Mesenchymal stem cell (in vitro differentiated cells and primary cell): ENCODE data around the gene KRT76. TPM values are rescaled to one million over a fixed set of nuclear protein-coding genes. Genes with fewer than 3 reads are reported as not detected.

Experiments used
- DNase-seq: peaks from one replicate; pipeline ENCODE4 v3.0.0-alpha.2; 2013
- H2AFZ ChIP-seq: one replicate; pipeline ENCODE4 v1.6.1; 2013; ENCODE audit warnings: low read depth, mild to moderate bottlenecking, control low read depth, inconsistent platforms, low read length, moderate library complexity
- H2AK5ac ChIP-seq: 2 replicates; pipeline ENCODE4 v1.6.1; 2013; ENCODE audit warnings: low read length, moderate library complexity, mild to moderate bottlenecking, inconsistent platforms; ENCODE audit not compliant: severe bottlenecking
- H2BK120ac ChIP-seq: one replicate; pipeline ENCODE4 v1.6.1; 2013; ENCODE audit warnings: low read depth, mild to moderate bottlenecking, inconsistent platforms, low read length, moderate library complexity
- H2BK12ac ChIP-seq, 2 experiments: one replicate each; pipeline ENCODE4 v1.6.1; 2013; ENCODE audit warnings: inconsistent platforms in 2 of 2, low read length in 2 of 2, mild to moderate bottlenecking in 2 of 2, moderate library complexity in 2 of 2, control low read depth in 1 of 2
- H2BK15ac ChIP-seq: one replicate; pipeline ENCODE4 v1.6.1; 2013; ENCODE audit warnings: mild to moderate bottlenecking, low read depth, inconsistent platforms; ENCODE audit not compliant: poor library complexity, severe bottlenecking
- H2BK5ac ChIP-seq: 2 replicates; pipeline ENCODE4 v1.6.1; 2013; ENCODE audit warnings: low read depth, mild to moderate bottlenecking, low read length, control low read depth, inconsistent platforms; ENCODE audit not compliant: poor library complexity, severe bottlenecking
- H3K14ac ChIP-seq, 2 experiments: one replicate each; pipeline ENCODE4 v1.6.1; 2013; ENCODE audit warnings: inconsistent platforms in 2 of 2, low read length in 2 of 2, control low read depth in 1 of 2, mild to moderate bottlenecking in 1 of 2, moderate library complexity in 1 of 2
- H3K18ac ChIP-seq, 2 experiments: one replicate each; pipeline ENCODE4 v1.6.1; 2013; ENCODE audit warnings: inconsistent platforms in 2 of 2, low read length in 2 of 2, control low read depth in 1 of 2, low read depth in 1 of 2, mild to moderate bottlenecking in 1 of 2
- H3K23ac ChIP-seq, 2 experiments: one replicate each; pipeline ENCODE4 v1.6.1; 2013; ENCODE audit warnings: inconsistent platforms in 2 of 2, low read length in 2 of 2, mild to moderate bottlenecking in 2 of 2, moderate library complexity in 2 of 2, control low read depth in 1 of 2
- H3K27ac ChIP-seq: 2 replicates; pipeline ENCODE4 v1.5.1; 2013; ENCODE audit warnings: mild to moderate bottlenecking, moderate library complexity, low read length, control low read depth, inconsistent platforms; ENCODE audit not compliant: poor library complexity, severe bottlenecking
- H3K27me3 ChIP-seq, 2 experiments: 2 replicates each; pipeline versions ENCODE4 v1.6.1 to v1.7.0; 2013; ENCODE audit warnings: low read length in 2 of 2, mild to moderate bottlenecking in 2 of 2, moderate library complexity in 2 of 2, control low read depth in 1 of 2, inconsistent platforms in 1 of 2; ENCODE audit not compliant: control insufficient read depth in 1 of 2, insufficient read depth in 1 of 2
- H3K36me3 ChIP-seq, 2 experiments: 2 replicates each; pipeline versions ENCODE4 v1.6.1 to v1.7.0; 2013; ENCODE audit warnings: low read length in 2 of 2, control low read depth in 1 of 2, inconsistent platforms in 1 of 2, low read depth in 1 of 2, mild to moderate bottlenecking in 1 of 2; ENCODE audit not compliant: insufficient read depth in 2 of 2, control insufficient read depth in 1 of 2
- H3K4ac ChIP-seq, 2 experiments: one replicate each; pipeline ENCODE4 v1.6.1; 2013; ENCODE audit warnings: inconsistent platforms in 2 of 2, low read length in 2 of 2, mild to moderate bottlenecking in 2 of 2, moderate library complexity in 2 of 2, control low read depth in 1 of 2, low read depth in 1 of 2
- H3K4me1 ChIP-seq: 2 replicates; pipeline ENCODE4 v1.6.1; 2013; ENCODE audit warnings: low read depth, low read length, control low read depth; ENCODE audit not compliant: control insufficient read depth, insufficient read depth
- H3K4me2 ChIP-seq: 2 replicates; pipeline ENCODE4 v1.6.1; 2013; ENCODE audit warnings: low read length, mild to moderate bottlenecking, inconsistent platforms; ENCODE audit not compliant: poor library complexity, severe bottlenecking
- H3K4me3 ChIP-seq, 2 experiments: 2 replicates each; pipeline versions ENCODE4 v1.5.1 to v1.7.0; 2013; ENCODE audit warnings: low read length in 2 of 2, mild to moderate bottlenecking in 2 of 2, control low read depth in 1 of 2, low read depth in 1 of 2; ENCODE audit not compliant: insufficient read depth in 1 of 2
- H3K79me1 ChIP-seq: replicated peaks from 2 replicates; pipeline ENCODE4 v1.6.1; 2013; ENCODE audit warnings: mild to moderate bottlenecking, control low read depth, low read length, inconsistent platforms; ENCODE audit not compliant: poor library complexity, severe bottlenecking
- H3K9ac ChIP-seq: 2 replicates; pipeline ENCODE4 v1.7.0; 2013; ENCODE audit warnings: mild to moderate bottlenecking, low read length, moderate library complexity
- H3K9me3 ChIP-seq: 2 replicates; pipeline ENCODE4 v1.7.0; 2013; ENCODE audit warnings: mild to moderate bottlenecking, low read length; ENCODE audit not compliant: control insufficient read depth
- H4K8ac ChIP-seq: one replicate; pipeline ENCODE4 v1.6.1; 2013; ENCODE audit warnings: inconsistent platforms, mild to moderate bottlenecking, low read length, moderate library complexity
- H4K91ac ChIP-seq: one replicate; pipeline ENCODE4 v1.6.1; 2013; ENCODE audit warnings: mild to moderate bottlenecking, low read length, inconsistent platforms
- WGBS: methylation state at CpG from one replicate; pipeline ENCODE4 v1.1.7; 2013; ENCODE audit warnings: mixed read lengths; 5-methylcytosine and 5-hydroxymethylcytosine counted together
- polyA plus RNA-seq, 2 experiments: library from polyadenylated mRNA; stranded (reverse); fragments of 200-250 nt; gene quantifications; one replicate each; pipeline ENCODE4 v1.2.3, GENCODE V29; 2013

The KRT76 gene
- not detected for polyA plus RNA-seq (2013, experiment 1 of 2)
- polyA plus RNA-seq (2013, experiment 2 of 2) = not detected

DNA sequence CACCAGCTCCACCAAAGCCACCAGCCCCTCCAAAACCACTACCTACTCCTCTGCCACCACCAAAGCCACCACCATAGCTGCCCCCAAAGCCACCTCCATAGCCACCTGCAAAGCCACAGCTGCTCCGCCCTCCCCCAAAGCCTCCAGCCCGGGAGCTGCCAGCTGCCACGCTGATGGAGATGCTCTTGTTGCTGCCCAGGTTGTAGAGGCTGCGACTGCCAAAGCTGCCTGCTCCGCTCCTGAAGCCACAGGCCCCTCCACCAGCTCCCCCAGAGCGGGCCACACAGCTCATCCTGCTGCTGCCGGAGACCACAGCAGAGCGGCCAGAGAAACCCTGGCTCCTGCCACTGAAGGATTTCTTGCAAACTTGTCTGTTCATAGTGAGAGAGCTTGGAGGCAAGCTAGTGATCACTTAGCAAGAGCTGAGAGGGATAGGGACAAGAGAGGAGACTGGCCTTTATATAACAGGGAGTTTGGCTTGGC, at the start of gene KRT76:
Gene KRT76, minus strand, starts transcription at position 433 of the 483 bp plus-strand sequence. Its CDS starts 54 bp downstream, at position 379.
- Histone ChIP-seq H2BK12ac (no peak within 1 kb of the TSS), H2BK15ac (no peak within 1 kb of the TSS), H4K8ac (no peak within 1 kb of the TSS), H3K23ac (no peak within 1 kb of the TSS), H2AFZ (no peak within 1 kb of the TSS), H3K79me1 (no peaks in the 10 kb centered on the region), H3K14ac (peak within 1 kb of the TSS in 1 of 2 experiments; percentile 16), H4K91ac (no peak within 1 kb of the TSS), H3K9ac (no peak within 1 kb of the TSS), H2BK120ac (no peak within 1 kb of the TSS), H3K27me3 (peaks cover 65 to 94% of the 10 kb centered on the region in 2 experiments), H2BK5ac (no peak within 1 kb of the TSS), H3K36me3 (no peaks in the 10 kb centered on the region), H3K18ac (no peak within 1 kb of the TSS), H2AK5ac (no peak within 1 kb of the TSS), H3K9me3 (no peaks in the 10 kb centered on the region), H3K4ac (no peak within 1 kb of the TSS), H3K4me2 (no peak within 1 kb of the TSS), H3K4me3 (no peak within 1 kb of the TSS), H3K27ac (no peak within 1 kb of the TSS), H3K4me1 (no peaks in the 10 kb centered on the region)
- WGBS = 88% methylated on average over 8 of the region's 8 CpGs
- DNase-seq = no peak

DNA sequence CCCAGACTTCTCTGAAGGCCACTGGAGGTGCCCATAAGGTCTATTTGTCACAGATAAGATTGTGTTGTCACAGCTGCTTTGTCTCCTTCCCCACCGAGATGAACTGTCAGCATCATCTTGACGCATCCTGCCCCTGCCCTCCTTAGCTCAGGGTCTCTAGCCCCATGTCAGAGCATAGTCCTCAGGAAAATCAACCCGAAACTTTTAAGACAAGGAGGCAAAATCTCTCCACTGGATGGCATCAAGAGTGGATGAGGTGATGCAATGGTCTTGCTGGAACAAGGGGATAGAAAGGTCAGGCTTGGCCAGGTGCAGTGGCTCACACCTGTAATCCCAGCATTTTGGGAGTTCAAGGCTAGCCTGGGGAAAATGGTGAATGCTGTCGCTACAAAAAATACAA, 48.8 kb upstream of the KRT76 start:
- Histone ChIP-seq H2BK12ac (no peak overlapping the region), H3K79me1 (no peaks in the 10 kb centered on the region), H4K91ac (no peak overlapping the region), H3K18ac (no peak overlapping the region), H2AFZ (no peak overlapping the region), H3K4ac (no peak overlapping the region), H3K9ac (no peak overlapping the region), H3K9me3 (no peaks in the 10 kb centered on the region), H3K4me1 (peaks cover 12% of the 10 kb centered on the region), H2AK5ac (peak overlapping the region; percentile 6), H3K14ac (no peak overlapping the region), H3K4me2 (no peak overlapping the region), H4K8ac (no peak overlapping the region), H2BK15ac (no peak overlapping the region), H2BK5ac (no peak overlapping the region), H3K4me3 (no peak overlapping the region), H3K36me3 (no peaks in the 10 kb centered on the region), H3K27me3 (peaks cover 4 to 37% of the 10 kb centered on the region in 2 experiments), H3K27ac (no peak overlapping the region), H3K23ac (no peak overlapping the region), H2BK120ac (no peak overlapping the region)
- DNase-seq = no peak
- 88% methylated on average over 4 of the region's 4 CpGs for WGBS

DNA sequence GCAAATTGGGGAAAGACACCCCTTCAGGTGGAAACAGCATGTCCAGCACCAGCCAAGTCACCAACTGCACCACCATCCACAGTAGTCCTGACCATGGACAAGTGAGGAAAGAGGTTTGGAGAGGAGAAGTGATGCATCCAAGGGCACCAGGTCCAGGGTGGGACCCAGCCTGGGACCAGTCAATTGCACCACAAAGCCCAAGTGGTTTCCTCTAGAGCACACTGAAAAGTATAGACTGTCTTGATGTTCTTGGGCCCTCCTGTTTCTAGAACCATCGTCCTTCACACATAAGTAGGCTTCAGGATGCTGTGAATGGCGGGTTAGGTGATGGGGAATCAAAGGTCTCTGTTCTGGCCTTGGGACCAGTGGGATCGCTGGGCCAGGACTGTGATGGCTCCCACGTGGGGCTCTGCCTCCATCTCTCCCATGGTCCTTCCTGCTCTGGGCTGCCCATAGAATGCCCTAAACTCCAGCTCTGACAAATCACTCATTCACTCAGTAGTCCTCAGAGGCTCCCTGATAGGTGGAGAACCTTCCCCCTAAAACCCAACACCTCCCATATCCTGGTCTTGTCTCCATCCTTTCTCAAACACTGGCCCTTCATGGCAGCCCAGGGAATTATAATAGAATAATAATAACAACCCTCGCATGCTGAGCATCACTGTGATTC, 47.7 kb upstream of the KRT76 start:
- no peak overlapping the region for H3K9ac ChIP-seq
- H3K9me3 ChIP-seq = no peaks in the 10 kb centered on the region
- no peak for DNase-seq

DNA sequence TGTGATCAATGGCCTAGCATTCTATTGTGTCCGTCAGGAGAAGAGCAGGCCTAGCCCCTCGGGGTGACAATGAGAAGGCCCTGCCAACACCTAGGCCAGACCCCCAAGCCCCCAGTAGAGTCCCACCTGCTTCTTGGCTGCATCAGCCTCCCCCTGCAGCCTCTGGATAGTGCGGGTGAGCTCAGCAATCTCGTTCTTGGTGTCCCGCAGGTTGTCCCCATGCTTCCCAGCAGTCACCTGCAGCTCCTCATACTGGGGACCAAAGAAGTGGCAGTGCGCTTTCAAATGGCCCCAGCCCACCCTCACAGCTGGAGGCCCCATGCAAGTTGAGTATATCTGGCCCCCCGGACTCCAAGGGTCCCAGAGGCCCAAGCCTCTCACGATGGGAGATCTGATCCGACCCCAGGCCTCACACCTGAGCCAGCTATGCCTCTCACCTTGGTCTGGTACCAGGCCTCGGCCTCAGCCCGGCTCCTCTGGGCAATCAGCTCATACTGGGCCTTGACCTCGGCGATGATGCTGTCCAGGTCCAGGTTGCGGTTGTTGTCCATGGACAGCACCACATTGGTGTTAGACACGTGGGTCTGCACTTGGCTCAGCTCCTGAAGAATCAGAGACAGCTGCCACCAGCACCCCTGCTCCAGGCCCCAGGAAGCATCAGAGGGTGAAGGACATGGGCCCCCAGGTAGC, 46.8 kb upstream of the KRT76 start:
- Histone ChIP-seq H3K9ac (no peak overlapping the region), H2BK5ac (no peak overlapping the region), H3K4me1 (peaks cover 12% of the 10 kb centered on the region), H2BK120ac (no peak overlapping the region), H3K27ac (no peak overlapping the region), H2AFZ (no peak overlapping the region), H3K14ac (no peak overlapping the region), H3K27me3 (peaks cover 13 to 55% of the 10 kb centered on the region in 2 experiments), H2BK12ac (no peak overlapping the region), H3K4me3 (no peak overlapping the region), H3K4ac (no peak overlapping the region), H3K18ac (no peak overlapping the region), H3K23ac (no peak overlapping the region), H3K79me1 (no peaks in the 10 kb centered on the region), H4K8ac (no peak overlapping the region), H2BK15ac (no peak overlapping the region), H4K91ac (no peak overlapping the region), H3K4me2 (no peak overlapping the region), H2AK5ac (no peak overlapping the region), H3K9me3 (no peaks in the 10 kb centered on the region), H3K36me3 (no peaks in the 10 kb centered on the region)
- DNase-seq = no peak
- 85% methylated on average over 15 of the region's 15 CpGs for whole genome bisulfite sequencing

More for the DNA sequence above, 47.7 kb upstream of the KRT76 start:
- H3K79me1 ChIP-seq = no peaks in the 10 kb centered on the region
- H2BK5ac ChIP-seq = no peak overlapping the region
- H3K4ac ChIP-seq = no peak overlapping the region
- H3K4me3 ChIP-seq = no peak overlapping the region
- peaks cover 12% of the 10 kb centered on the region for H3K4me1 ChIP-seq
- no peak overlapping the region for H3K23ac ChIP-seq
- no peak overlapping the region for H3K27ac ChIP-seq
- no peak overlapping the region for H2BK12ac ChIP-seq
- H4K8ac ChIP-seq = no peak overlapping the region
- 66% methylated on average over 5 of the region's 5 CpGs for WGBS
- H3K18ac ChIP-seq = no peak overlapping the region
- peaks cover 10 to 45% of the 10 kb centered on the region in 2 experiments for H3K27me3 ChIP-seq
- H2AK5ac ChIP-seq = peak overlapping the region; percentile 26
- H4K91ac ChIP-seq = no peak overlapping the region
- no peak overlapping the region for H2BK15ac ChIP-seq
- H2AFZ ChIP-seq = no peak overlapping the region
- no peak overlapping the region for H3K14ac ChIP-seq
- H3K36me3 ChIP-seq = no peaks in the 10 kb centered on the region
- no peak overlapping the region for H2BK120ac ChIP-seq
- H3K4me2 ChIP-seq = no peak overlapping the region
